B cell (primary cell): ENCODE measurements around the gene NFIB. TPM values are rescaled to one million over a fixed set of nuclear protein-coding genes. Genes with fewer than 3 reads are reported as not detected.

Source experiments
- ATAC-seq: fragments of 200-7000 bp; cut with Tn5 transposase; one replicate; pipeline ENCODE4 v1.10.0; 2021; ENCODE audit warnings: low read depth, mild to moderate bottlenecking, moderate number of reproducible peaks, moderate library complexity
- CTCF ChIA-PET: fragments of 350-600 bp; sonication (Branson Sonifier 250); formaldehyde crosslinking; loops from one replicate; lab custom pipeline; 2021; ENCODE audit warnings: antibody characterized with exemption, inconsistent platforms; lab: Charles Lee
- POLR2A ChIA-PET: fragments of 350-600 bp; sonication (Branson Sonifier 250); formaldehyde crosslinking; loops from one replicate; lab custom pipeline; 2021; ENCODE audit warnings: antibody characterized with exemption; lab: Charles Lee
- DNase-seq: peaks from one replicate; pipeline ENCODE4 v3.0.0; 2013
- H2AFZ ChIP-seq: 2 replicates; pipeline ENCODE4 v1.6.1; 2012; ENCODE audit warnings: mild to moderate bottlenecking, low read depth, low read length; ENCODE audit not compliant: insufficient read depth, poor library complexity, severe bottlenecking
- H3K27ac ChIP-seq, 2 donors: 1 replicate in 1 of 2; 2 replicates in 1 of 2; pipeline ENCODE4 v1.5.1; 2012 to 2013; ENCODE audit warnings: low read length in 2 of 2, mild to moderate bottlenecking in 2 of 2, moderate library complexity in 1 of 2
- H3K27me3 ChIP-seq, 4 experiments: fragments of 200-600 bp in 1 of 4; sonication (generic) in 1 of 4; replicated peaks in 1 of 4; 1 replicate in 2 of 4; 2 replicates in 2 of 4; pipeline versions ENCODE4 v1.6.1 to v1.7.0; 2013 to 2016; ENCODE audit warnings: low read length in 3 of 4, mild to moderate bottlenecking in 2 of 4, mixed read lengths in 1 of 4, moderate library complexity in 1 of 4; ENCODE audit not compliant: insufficient read depth in 4 of 4, control insufficient read depth in 3 of 4; ENCODE audit errors: control extremely low read depth in 1 of 4
- H3K36me3 ChIP-seq, 2 experiments: replicated peaks in 1 of 2; 1 replicate in 1 of 2; 2 replicates in 1 of 2; pipeline versions ENCODE4 v1.6.1 to v1.7.1; 2013; ENCODE audit warnings: low read length in 1 of 2; ENCODE audit not compliant: insufficient read depth in 2 of 2, control insufficient read depth in 1 of 2; ENCODE audit errors: control extremely low read depth in 1 of 2, extremely low read depth in 1 of 2
- H3K4me1 ChIP-seq, 2 donors: fragments of 200-600 bp in 1 of 2; sonication (generic) in 1 of 2; 1 replicate in 1 of 2; 2 replicates in 1 of 2; pipeline versions ENCODE4 v1.5.1 to v1.6.1; 2013 to 2017; ENCODE audit warnings: low read length in 2 of 2; ENCODE audit not compliant: control insufficient read depth in 2 of 2, insufficient read depth in 2 of 2
- H3K4me2 ChIP-seq: replicated peaks from 2 replicates; pipeline ENCODE3; 2012; ENCODE audit warnings: mild to moderate bottlenecking, low read depth, low read length; ENCODE audit not compliant: poor library complexity, severe bottlenecking
- H3K4me3 ChIP-seq, 5 experiments: fragments of 200-600 bp in 1 of 5; sonication (generic) in 1 of 5; 1 replicate in 3 of 5; 2 replicates in 2 of 5; pipeline versions ENCODE4 v1.5.1 to v1.7.0; 2011 to 2016; ENCODE audit warnings: low read length in 4 of 5, mild to moderate bottlenecking in 4 of 5, low read depth in 2 of 5, control low read depth in 1 of 5, moderate library complexity in 1 of 5; ENCODE audit not compliant: insufficient read depth in 1 of 5; ENCODE audit errors: control extremely low read depth in 1 of 5, extremely low read depth in 1 of 5
- H3K79me2 ChIP-seq: fragments of 200-600 bp; sonication (generic); one replicate; pipeline ENCODE4 v1.6.0; 2016; ENCODE audit warnings: low read length; ENCODE audit not compliant: control insufficient read depth, insufficient read depth
- H3K9ac ChIP-seq: fragments of 200-600 bp; sonication (generic); 2 replicates; pipeline ENCODE4 v1.6.1; 2017; ENCODE audit warnings: mild to moderate bottlenecking, low read length, moderate library complexity
- H3K9me3 ChIP-seq, 3 donors: one replicate each; pipeline versions ENCODE4 v1.6.1 to v1.7.1; 2013; ENCODE audit warnings: low read length in 2 of 3; ENCODE audit not compliant: control insufficient read depth in 2 of 3, insufficient read depth in 1 of 3; ENCODE audit errors: control extremely low read depth in 1 of 3
- H4K20me1 ChIP-seq: 2 replicates; pipeline ENCODE4 v1.6.0; 2012; ENCODE audit warnings: mild to moderate bottlenecking, low read length; ENCODE audit not compliant: insufficient read depth, control insufficient read depth, poor library complexity, severe bottlenecking
- H3K27ac Mint-ChIP-seq: one replicate; pipeline ENCODE4 v1.8.0; 2021; ENCODE audit warnings: mixed read lengths
- H3K27me3 Mint-ChIP-seq: one replicate; pipeline ENCODE4 v1.8.0; 2021; ENCODE audit warnings: mixed read lengths
- H3K4me1 Mint-ChIP-seq: one replicate; pipeline ENCODE4 v1.8.0; 2021; ENCODE audit warnings: mixed read lengths
- H3K4me3 Mint-ChIP-seq: one replicate; pipeline ENCODE4 v1.8.0; 2021; ENCODE audit warnings: mixed read lengths
- H3K9me3 Mint-ChIP-seq: one replicate; pipeline ENCODE4 v1.8.0; 2022; ENCODE audit warnings: mixed read lengths; ENCODE audit not compliant: insufficient read depth
- EZH2 ChIP-seq: IDR thresholded peaks from 2 replicates; pipeline ENCODE4 v1.6.1; 2012; ENCODE audit warnings: borderline replicate concordance, low read depth, mild to moderate bottlenecking, moderate library complexity, low read length; ENCODE audit not compliant: insufficient read depth, poor library complexity, severe bottlenecking
- WGBS: methylation state at CpG from one replicate; pipeline ENCODE4 v1.1.5; 2013; ENCODE audit warnings: missing lambda C conversion rate; ENCODE audit not compliant: insufficient coverage; 5-methylcytosine and 5-hydroxymethylcytosine counted together
- intact Hi-C: fragments of 100-400 bp; cut with micrococcal nuclease; formaldehyde crosslinking; loops from one replicate; pipeline ENCODE4 v1.10.0; 2022
- polyA plus RNA-seq: library from polyadenylated mRNA; depleted of rRNA; stranded (reverse); fragments of >200 nt; gene quantifications from 2 replicates; pipeline ENCODE4 v1.2.3, GENCODE V29; 2012
- total RNA-seq, 2 donors: library from RNA; stranded (reverse); fragments of 120-200 nt in 1 of 2; gene quantifications; 1 replicate in 1 of 2; 2 replicates in 1 of 2; pipeline versions ENCODE4 v1.2.3 to v1.2.4, GENCODE V29; 2013 to 2022
- TF ChIP-seq, protein P1 (sequence below): fragments of 200-600 bp; IDR thresholded peaks from one replicate; pipeline ENCODE4 v1.8.0; 2022; ENCODE audit warnings: antibody characterized with exemption, mild to moderate bottlenecking

NFIB gene
- total and polyA plus RNA-seq, 2 donors (not counting 1 experiment from before 2014, with no cell fraction given) = not detected

DNA sequence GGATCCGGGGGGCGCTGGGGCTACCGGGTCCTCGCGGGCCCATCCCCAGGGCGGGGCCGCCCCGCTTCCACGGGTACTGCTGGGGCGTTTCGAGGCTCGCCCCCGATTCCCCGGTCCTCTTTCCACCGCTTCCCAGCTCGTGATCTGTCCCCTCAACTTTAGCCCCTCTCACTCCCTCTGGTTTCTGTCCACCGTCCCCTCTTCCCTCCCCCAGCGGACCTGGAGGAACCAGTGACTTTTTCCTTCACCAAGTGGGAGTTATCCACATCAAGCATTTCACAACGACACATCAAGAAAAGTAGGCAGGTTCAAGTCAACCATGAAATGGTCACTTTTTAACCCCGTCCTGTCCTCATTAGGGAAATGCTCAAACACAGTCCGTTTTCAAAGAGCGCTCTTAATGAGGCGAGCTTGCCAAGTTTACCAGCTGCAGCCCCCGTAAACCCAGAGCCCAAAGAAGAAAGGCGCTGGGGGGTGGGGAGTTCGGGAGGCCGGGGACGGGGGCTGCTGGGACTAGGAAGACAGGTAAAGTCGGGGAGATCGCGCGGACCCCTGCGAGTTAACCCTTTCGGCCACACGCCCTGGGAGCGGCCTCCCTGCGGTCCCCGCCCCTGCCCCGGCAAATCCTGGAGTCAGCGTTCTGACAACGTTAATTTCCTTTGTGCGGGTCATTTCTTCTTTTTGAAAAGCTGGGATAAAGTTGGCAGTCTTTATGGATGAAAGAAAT is 2.1 kb upstream of the NFIB start:
- peak overlapping the region; percentile 67 for H3K27ac Mint-ChIP-seq

More for the DNA sequence above, 2.1 kb upstream of the NFIB start:
- H3K4me2 ChIP-seq = peak overlapping the region; percentile 84
- no peak overlapping the region for H3K27ac ChIP-seq
- peaks cover 22% of the 10 kb centered on the region for H3K4me1 Mint-ChIP-seq
- H3K4me3 Mint-ChIP-seq = peak overlapping the region; percentile 84
- no peaks in the 10 kb centered on the region for H3K9me3 Mint-ChIP-seq
- ChIA-PET CTCF (no interaction called here), POLR2A (no interaction called here)
- H3K4me1 ChIP-seq = peaks cover 17 to 26% of the 10 kb centered on the region in 2 donors
- H3K9me3 ChIP-seq = peaks cover 0 to 26% (median 0%) of the 10 kb centered on the region in 3 donors
- DNase-seq (peak; percentile 13), ATAC-seq (no peak)
- H3K36me3 ChIP-seq = no peaks in the 10 kb centered on the region
- H3K9ac ChIP-seq = peak overlapping the region; percentile 31
- TF ChIP-seq, protein P1, sequence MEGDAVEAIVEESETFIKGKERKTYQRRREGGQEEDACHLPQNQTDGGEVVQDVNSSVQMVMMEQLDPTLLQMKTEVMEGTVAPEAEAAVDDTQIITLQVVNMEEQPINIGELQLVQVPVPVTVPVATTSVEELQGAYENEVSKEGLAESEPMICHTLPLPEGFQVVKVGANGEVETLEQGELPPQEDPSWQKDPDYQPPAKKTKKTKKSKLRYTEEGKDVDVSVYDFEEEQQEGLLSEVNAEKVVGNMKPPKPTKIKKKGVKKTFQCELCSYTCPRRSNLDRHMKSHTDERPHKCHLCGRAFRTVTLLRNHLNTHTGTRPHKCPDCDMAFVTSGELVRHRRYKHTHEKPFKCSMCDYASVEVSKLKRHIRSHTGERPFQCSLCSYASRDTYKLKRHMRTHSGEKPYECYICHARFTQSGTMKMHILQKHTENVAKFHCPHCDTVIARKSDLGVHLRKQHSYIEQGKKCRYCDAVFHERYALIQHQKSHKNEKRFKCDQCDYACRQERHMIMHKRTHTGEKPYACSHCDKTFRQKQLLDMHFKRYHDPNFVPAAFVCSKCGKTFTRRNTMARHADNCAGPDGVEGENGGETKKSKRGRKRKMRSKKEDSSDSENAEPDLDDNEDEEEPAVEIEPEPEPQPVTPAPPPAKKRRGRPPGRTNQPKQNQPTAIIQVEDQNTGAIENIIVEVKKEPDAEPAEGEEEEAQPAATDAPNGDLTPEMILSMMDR = no peak
- TF ChIP-seq EZH2 = peak; percentile 30
- H3K27me3 ChIP-seq = peaks cover 0 to 41% (median 35%) of the 10 kb centered on the region in 4 experiments
- H3K4me3 ChIP-seq = peak overlapping the region in 2 of 5 experiments; percentile 25 to 27
- H2AFZ ChIP-seq = no peak overlapping the region
- H3K79me2 ChIP-seq = no peaks in the 10 kb centered on the region
- H4K20me1 ChIP-seq = no peaks in the 10 kb centered on the region
- intact Hi-C loops = no loop called here
- 20% methylated on average over 39 of the region's 42 CpGs for WGBS
- peaks cover 60% of the 10 kb centered on the region for H3K27me3 Mint-ChIP-seq
